HEK293 (cell line): ENCODE results near the gene RSPH9.
A peak's percentile ranks its signal among the peaks of the same experiment; 100 is the strongest.

Experiments
- HIC1 ChIP-seq: fragments of 450-650 bp; formaldehyde crosslinking; IDR thresholded peaks from 2 replicates; pipeline ENCODE4 v1.5.1; 2016; ENCODE audit warnings: missing biosample characterization, missing genetic modification characterization
- INSM2 ChIP-seq: fragments of 450-650 bp; formaldehyde crosslinking; IDR thresholded peaks from 2 replicates; pipeline ENCODE4 v1.5.1; 2016; ENCODE audit warnings: missing biosample characterization, missing genetic modification characterization
- KLF10 ChIP-seq: fragments of 450-650 bp; IDR thresholded peaks from 2 replicates; pipeline ENCODE4 v1.5.1; 2018; ENCODE audit warnings: missing biosample characterization, mild to moderate bottlenecking, missing genetic modification characterization
- KLF16 ChIP-seq: fragments of 450-650 bp; formaldehyde crosslinking; IDR thresholded peaks from 2 replicates; pipeline ENCODE4 v1.5.1; 2017; ENCODE audit warnings: missing biosample characterization, missing genetic modification characterization
- OSR2 ChIP-seq: fragments of 450-650 bp; formaldehyde crosslinking; IDR thresholded peaks from 2 replicates; pipeline ENCODE4 v1.5.1; 2016; ENCODE audit warnings: missing biosample characterization, missing genetic modification characterization
- OVOL3 ChIP-seq: fragments of 450-650 bp; formaldehyde crosslinking; IDR thresholded peaks from 2 replicates; pipeline ENCODE4 v1.5.1; 2016; ENCODE audit warnings: missing biosample characterization, missing genetic modification characterization
- PATZ1 ChIP-seq: fragments of 450-650 bp; formaldehyde crosslinking; IDR thresholded peaks from 2 replicates; pipeline ENCODE4 v1.5.1; 2016; ENCODE audit warnings: missing biosample characterization, missing genetic modification characterization
- PRDM1 ChIP-seq: fragments of 450-650 bp; formaldehyde crosslinking; IDR thresholded peaks from 2 replicates; pipeline ENCODE4; 2016; ENCODE audit warnings: missing biosample characterization, missing genetic modification characterization
- SP2 ChIP-seq: fragments of 450-650 bp; formaldehyde crosslinking; IDR thresholded peaks from 2 replicates; pipeline ENCODE4 v1.5.1; 2016; ENCODE audit warnings: missing biosample characterization, missing genetic modification characterization
- TRIM28 ChIP-seq: IDR thresholded peaks from 2 replicates; pipeline ENCODE4 v1.6.1; 2011; ENCODE audit warnings: low read length, control low read depth, borderline replicate concordance
- ZBTB48 ChIP-seq: fragments of 450-650 bp; formaldehyde crosslinking; IDR thresholded peaks from 2 replicates; pipeline ENCODE4 v1.5.1; 2016; ENCODE audit warnings: missing biosample characterization, missing genetic modification characterization
- ZBTB6 ChIP-seq: fragments of 450-650 bp; formaldehyde crosslinking; IDR thresholded peaks from 2 replicates; pipeline ENCODE4 v1.5.1; 2017; ENCODE audit warnings: missing biosample characterization, missing genetic modification characterization
- ZBTB7A ChIP-seq: fragments of 450-650 bp; formaldehyde crosslinking; IDR thresholded peaks from 2 replicates; pipeline ENCODE4 v1.5.1; 2016; ENCODE audit warnings: low read depth, missing biosample characterization, missing genetic modification characterization
- ZNF112 ChIP-seq: fragments of 450-650 bp; formaldehyde crosslinking; IDR thresholded peaks from 2 replicates; pipeline ENCODE4 v1.5.0; 2017; ENCODE audit warnings: missing biosample characterization, missing genetic modification characterization
- ZNF146 ChIP-seq: fragments of 450-650 bp; formaldehyde crosslinking; IDR thresholded peaks from 2 replicates; pipeline ENCODE4 v1.5.1; 2016; ENCODE audit warnings: missing biosample characterization, missing genetic modification characterization
- ZNF155 ChIP-seq: fragments of 450-650 bp; formaldehyde crosslinking; IDR thresholded peaks from 2 replicates; pipeline ENCODE4 v1.5.1; 2016; ENCODE audit warnings: missing biosample characterization, missing genetic modification characterization
- ZNF184 ChIP-seq: fragments of 450-650 bp; IDR thresholded peaks from 2 replicates; pipeline ENCODE4 v1.5.1; 2018; ENCODE audit warnings: missing biosample characterization, mild to moderate bottlenecking, missing genetic modification characterization
- ZNF26 ChIP-seq: fragments of 450-650 bp; formaldehyde crosslinking; IDR thresholded peaks from 2 replicates; pipeline ENCODE4 v1.5.1; 2016; ENCODE audit warnings: missing biosample characterization, missing genetic modification characterization
- ZNF335 ChIP-seq: fragments of 450-650 bp; formaldehyde crosslinking; conservative IDR thresholded peaks from 2 replicates; pipeline ENCODE4 v1.5.1; 2016; ENCODE audit warnings: missing biosample characterization, missing genetic modification characterization
- ZNF391 ChIP-seq: fragments of 450-650 bp; formaldehyde crosslinking; IDR thresholded peaks from 2 replicates; pipeline ENCODE4 v1.5.1; 2016; ENCODE audit warnings: low read depth, missing biosample characterization, missing genetic modification characterization, borderline replicate concordance
- ZNF473 ChIP-seq: fragments of 450-650 bp; formaldehyde crosslinking; IDR thresholded peaks from 2 replicates; pipeline ENCODE4 v1.5.1; 2017; ENCODE audit warnings: missing biosample characterization, missing genetic modification characterization
- ZNF48 ChIP-seq: fragments of 450-650 bp; formaldehyde crosslinking; IDR thresholded peaks from 2 replicates; pipeline ENCODE4 v1.5.1; 2016; ENCODE audit warnings: missing biosample characterization, missing genetic modification characterization
- ZNF548 ChIP-seq: fragments of 450-650 bp; formaldehyde crosslinking; IDR thresholded peaks from 2 replicates; pipeline ENCODE4 v1.5.1; 2016; ENCODE audit warnings: missing biosample characterization, missing genetic modification characterization
- ZNF621 ChIP-seq: fragments of 450-650 bp; formaldehyde crosslinking; IDR thresholded peaks from 2 replicates; pipeline ENCODE4 v1.5.1; 2017; ENCODE audit warnings: missing biosample characterization, missing genetic modification characterization
- ZNF629 ChIP-seq: fragments of 450-650 bp; formaldehyde crosslinking; IDR thresholded peaks from 2 replicates; pipeline ENCODE4 v1.5.1; 2017; ENCODE audit warnings: missing biosample characterization, missing genetic modification characterization
- ZNF785 ChIP-seq: fragments of 450-650 bp; formaldehyde crosslinking; IDR thresholded peaks from 2 replicates; pipeline ENCODE4 v1.5.1; 2016; ENCODE audit warnings: missing biosample characterization, missing genetic modification characterization
- ZNF837 ChIP-seq: fragments of 450-650 bp; formaldehyde crosslinking; IDR thresholded peaks from 2 replicates; pipeline ENCODE4 v1.5.1; 2016; ENCODE audit warnings: missing biosample characterization, missing genetic modification characterization
- ZSCAN4 ChIP-seq: fragments of 450-650 bp; formaldehyde crosslinking; IDR thresholded peaks from 2 replicates; pipeline ENCODE4 v1.5.1; 2017; ENCODE audit warnings: missing biosample characterization, missing genetic modification characterization
- ZXDB ChIP-seq: fragments of 450-650 bp; formaldehyde crosslinking; IDR thresholded peaks from 2 replicates; pipeline ENCODE4 v1.5.1; 2016; ENCODE audit warnings: missing biosample characterization, missing genetic modification characterization

Gene RSPH9

GRCh38 chr6:43627008-43627825 is 17.6 kb upstream of the RSPH9 start (continued):
- TF ChIP-seq INSM2 (tag by site-specific recombination) (0 out of 2 replicates have a peak, but pooled peaks have one; percentile 25), ZNF112 (no peak), PRDM1 (tag by site-specific recombination) (no peak), ZSCAN4 (no peak; the same call in none of the 2 replicates), ZNF48 (no peak), KLF16 (tag by site-specific recombination) (peak; percentile 66), OSR2 (tag by site-specific recombination) (no peak), ZNF391 (tag by site-specific recombination) (peak; percentile 22; the same call in 1 of the 2 replicates), KLF10 (no peak; the same call in 1 of the 2 replicates), ZBTB6 (tag by site-specific recombination) (no peak), ZNF837 (tag by site-specific recombination) (no peak), ZNF335 (tag by site-specific recombination) (peak; percentile 60), ZBTB48 (tag by site-specific recombination) (no peak), ZNF155 (tag by site-specific recombination) (no peak), ZNF26 (no peak), ZNF629 (tag by site-specific recombination) (peak; percentile 94), PATZ1 (tag by site-specific recombination) (peak; percentile 62), OVOL3 (tag by site-specific recombination) (no peak), ZNF146 (tag by site-specific recombination) (no peak), HIC1 (tag by site-specific recombination) (peak; percentile 86), TRIM28 (peak; percentile 76; the same call in 1 of the 2 replicates), ZNF621 (tag by site-specific recombination) (no peak), ZNF548 (tag by site-specific recombination) (no peak), ZNF785 (tag by site-specific recombination) (no peak), ZBTB7A (tag by site-specific recombination) (no peak), ZNF473 (tag by site-specific recombination) (no peak), SP2 (tag by site-specific recombination) (no peak), ZNF184 (tag by site-specific recombination) (0 out of 2 replicates have a peak, but pooled peaks have one; percentile 77), ZXDB (tag by site-specific recombination) (0 out of 2 replicates have a peak, but pooled peaks have one; percentile 27)
